H7 (cell line): Measurements from ENCODE around the gene PINK1. TPM values are rescaled to one million over a fixed set of nuclear protein-coding genes. Genes with fewer than 3 reads are reported as not detected.

Source experiments
- DNase-seq: peaks from one replicate; pipeline ENCODE4 v3.0.0; 2012
- H3K27me3 ChIP-seq: 2 replicates; pipeline ENCODE4 v1.6.0; 2011; ENCODE audit warnings: mild to moderate bottlenecking, low read length; ENCODE audit not compliant: control insufficient read depth, insufficient read depth
- H3K36me3 ChIP-seq: replicated peaks from 2 replicates; pipeline ENCODE4 v1.5.1; 2011; ENCODE audit warnings: low read length; ENCODE audit not compliant: control insufficient read depth, insufficient read depth
- H3K4me3 ChIP-seq: 2 replicates; pipeline ENCODE4 v1.5.1; 2011; ENCODE audit warnings: low read depth, mild to moderate bottlenecking, control low read depth, low read length, moderate library complexity; ENCODE audit not compliant: insufficient read depth
- total RNA-seq: library from RNA; depleted of rRNA; stranded (reverse); fragments of >200 nt; shearing (Covaris generic); gene quantifications from 2 replicates; pipeline ENCODE4 v1.2.3, GENCODE V29; 2014; rRNA removed

Gene PINK1
- total RNA-seq, 1 experiment from 2014 or later: 161 TPM

DNA sequence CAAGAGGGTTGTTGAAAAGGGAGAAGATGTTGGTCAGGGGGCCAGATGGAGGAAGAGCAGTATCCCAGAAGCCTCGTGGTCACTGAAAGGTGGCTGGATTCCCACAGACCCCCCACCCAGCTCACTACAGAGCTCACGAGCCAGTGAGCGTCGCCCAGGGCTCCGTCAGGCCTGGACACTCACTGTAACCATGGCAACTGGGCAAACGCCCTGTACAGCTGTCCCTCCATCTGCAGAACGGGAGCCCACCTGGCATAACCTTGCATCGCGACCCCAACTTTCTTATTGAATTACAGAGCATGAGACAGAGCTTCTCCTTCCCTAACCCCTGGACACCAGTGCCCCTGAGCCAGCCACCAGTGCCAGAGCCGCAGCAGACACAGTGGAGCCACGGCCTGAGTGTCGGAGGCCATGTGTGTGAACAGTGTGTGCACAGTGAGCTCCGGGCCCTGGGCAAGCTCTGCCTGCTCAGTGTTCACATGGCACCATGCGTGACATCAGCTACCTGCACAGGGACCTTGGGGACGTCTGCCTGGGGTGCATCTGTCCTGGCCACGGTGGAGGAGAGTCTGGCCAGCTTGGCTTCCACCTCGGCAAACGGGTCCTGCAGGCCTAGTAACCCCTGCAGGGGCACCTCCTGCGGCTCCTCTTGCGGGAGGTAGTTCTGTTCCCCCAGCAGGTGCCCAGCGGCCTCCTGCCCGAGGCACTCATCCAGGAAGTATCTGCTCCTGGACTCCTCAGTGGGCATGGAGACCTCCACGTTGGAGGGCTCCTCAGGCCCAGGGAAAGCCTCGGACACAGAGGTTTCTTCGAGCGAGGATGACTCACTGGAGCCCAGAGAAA, 53.8 kb downstream of the PINK1 start:
- DNase-seq: peak; percentile 28
- no peak overlapping the region for H3K4me3 ChIP-seq
- H3K36me3 ChIP-seq: peaks cover 2% of the 10 kb centered on the region
- H3K27me3 ChIP-seq: no peaks in the 10 kb centered on the region

DNA sequence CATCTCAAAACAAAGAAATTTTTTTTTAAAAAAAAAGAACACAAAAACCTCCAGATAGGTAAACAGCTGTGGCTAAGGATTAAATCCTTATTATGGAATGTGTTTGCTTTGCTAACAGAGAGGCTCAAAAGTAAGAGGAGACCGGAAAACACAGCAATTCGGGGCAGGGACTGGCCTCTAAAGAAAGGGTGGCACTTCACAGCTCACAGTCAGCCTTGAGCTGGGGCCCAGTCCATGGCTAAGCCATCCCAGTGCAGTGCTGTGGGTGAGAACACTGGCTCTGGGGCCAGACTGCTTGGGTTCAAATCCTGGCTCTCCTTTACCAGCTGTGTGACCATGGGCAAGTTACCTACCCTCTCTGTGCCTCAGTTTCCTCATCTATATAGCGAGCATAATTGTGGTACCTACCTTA, 56.4 kb downstream of the PINK1 start:
- H3K4me3 ChIP-seq: no peak overlapping the region
- peaks cover 2% of the 10 kb centered on the region for H3K36me3 ChIP-seq
- H3K27me3 ChIP-seq: no peaks in the 10 kb centered on the region; the same call in 1 of the 2 replicates
- no peak for DNase-seq

- Histone ChIP-seq H3K4me3 (no peak overlapping the region), H3K36me3 (peaks cover 2% of the 10 kb centered on the region), H3K27me3 (no peaks in the 10 kb centered on the region; the same call in 1 of the 2 replicates)
- DNase-seq: peak; percentile 13
These were observed 58.6 kb downstream of the PINK1 start for GRCh38 chr1:20691872-20692271.

DNA sequence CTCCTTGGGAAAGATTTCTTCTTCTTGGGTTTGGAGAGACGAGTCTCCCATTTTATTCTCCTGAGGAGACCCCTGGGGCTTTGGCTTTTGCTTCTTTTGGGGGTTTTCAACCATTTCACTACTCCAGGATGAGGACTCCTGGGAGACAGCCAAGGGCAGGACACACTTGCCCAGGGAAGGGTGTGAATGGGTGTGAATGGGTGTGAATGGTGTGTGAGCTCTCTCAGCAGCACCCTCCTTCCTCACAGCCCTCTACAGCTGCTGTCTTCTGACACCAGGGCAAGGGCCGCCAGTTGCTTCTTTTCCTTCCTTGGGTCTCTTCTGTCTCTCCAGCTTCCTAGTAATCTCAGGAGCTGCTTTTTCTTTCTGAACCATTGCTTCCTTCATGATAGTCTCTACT, 60.4 kb downstream of the PINK1 start:
- no peak for DNase-seq
- Histone ChIP-seq H3K27me3 (no peaks in the 10 kb centered on the region; the same call in 1 of the 2 replicates), H3K36me3 (peaks cover 2% of the 10 kb centered on the region), H3K4me3 (no peak overlapping the region)

- Histone ChIP-seq H3K4me3 (no peak overlapping the region), H3K27me3 (no peaks in the 10 kb centered on the region; the same call in 1 of the 2 replicates), H3K36me3 (no peaks in the 10 kb centered on the region; the same call in 1 of the 2 replicates)
- no peak for DNase-seq
These were observed 62.3 kb downstream of the PINK1 start for GRCh38 chr1:20695515-20695914.

DNA sequence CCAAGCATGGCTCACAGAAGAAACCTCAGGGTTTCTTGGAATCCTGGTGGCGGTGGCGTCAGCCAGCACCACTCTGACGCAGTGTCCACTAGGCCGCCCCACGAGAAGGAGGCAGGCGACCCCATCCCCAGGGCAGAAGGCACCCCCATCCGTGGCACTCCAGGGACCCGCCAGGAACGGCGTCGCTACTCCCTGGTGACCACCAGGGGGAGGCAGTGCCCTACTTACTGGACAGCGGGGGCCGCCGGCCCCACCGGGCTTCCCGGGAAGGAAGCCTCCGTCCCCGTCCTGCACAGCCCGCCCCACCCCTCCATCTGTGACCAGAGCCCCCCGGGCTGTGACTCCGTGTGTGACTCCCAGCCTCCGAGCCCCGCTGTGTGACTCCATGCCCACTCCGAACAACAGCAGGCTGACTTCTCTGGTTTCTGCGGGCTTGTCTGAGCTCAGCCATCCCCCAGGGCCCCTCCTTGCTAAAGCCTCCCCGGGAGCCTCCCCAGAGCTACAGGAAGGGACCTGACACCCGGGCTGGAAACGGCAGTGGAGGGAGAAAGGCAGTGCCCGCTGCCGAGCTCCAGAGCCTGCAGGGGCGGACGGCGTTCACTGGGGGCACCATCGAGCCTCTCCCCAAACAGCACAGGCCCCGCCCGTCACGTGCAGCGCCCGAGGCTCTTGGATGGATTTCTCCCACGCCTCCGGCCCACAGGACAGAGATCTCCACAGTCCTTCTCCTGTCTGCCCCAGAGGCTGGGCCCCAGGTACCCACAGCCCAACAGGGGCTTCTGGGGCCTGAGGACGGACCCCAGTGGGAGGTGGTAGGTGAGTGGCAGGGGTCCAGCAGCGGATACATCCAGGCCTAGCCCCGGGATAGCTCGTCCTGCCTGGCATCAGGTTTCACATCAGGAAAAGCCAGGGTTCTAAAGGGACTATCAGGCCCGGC, 63.4 kb downstream of the PINK1 start:
- DNase-seq: peak; percentile 97
- no peaks in the 10 kb centered on the region; the same call in 1 of the 2 replicates for H3K36me3 ChIP-seq
- H3K4me3 ChIP-seq: peak overlapping the region; percentile 62
- no peaks in the 10 kb centered on the region; the same call in 1 of the 2 replicates for H3K27me3 ChIP-seq

DNA sequence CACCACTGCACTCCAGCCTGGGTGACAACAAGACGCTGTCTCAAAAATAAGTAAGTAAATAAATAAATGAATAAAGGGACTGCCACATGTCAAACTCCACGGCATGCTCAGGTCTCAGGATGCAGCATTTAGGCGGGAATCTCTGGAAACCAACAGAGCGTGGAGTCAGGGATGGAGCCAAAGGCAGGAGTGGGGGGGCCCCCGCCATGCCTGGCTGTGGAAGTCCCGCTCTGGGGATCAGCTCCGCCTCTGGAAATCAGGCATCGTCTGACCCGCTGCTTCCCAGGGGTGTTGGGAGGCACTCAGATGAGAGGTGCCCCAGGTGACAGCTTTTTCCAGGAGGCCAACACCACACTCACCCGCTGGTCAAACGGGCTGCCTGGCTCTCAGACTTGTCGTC, 64.3 kb downstream of the PINK1 start:
- Histone ChIP-seq H3K27me3 (no peaks in the 10 kb centered on the region; the same call in 1 of the 2 replicates), H3K36me3 (no peaks in the 10 kb centered on the region; the same call in 1 of the 2 replicates), H3K4me3 (no peak overlapping the region)
- no peak for DNase-seq

GRCh38 chr1:20698195-20698910, 65.1 kb downstream of the PINK1 start:
- no peak for DNase-seq
- no peaks in the 10 kb centered on the region; the same call in 1 of the 2 replicates for H3K27me3 ChIP-seq
- H3K36me3 ChIP-seq: no peaks in the 10 kb centered on the region; the same call in 1 of the 2 replicates
- H3K4me3 ChIP-seq: no peak overlapping the region

DNA sequence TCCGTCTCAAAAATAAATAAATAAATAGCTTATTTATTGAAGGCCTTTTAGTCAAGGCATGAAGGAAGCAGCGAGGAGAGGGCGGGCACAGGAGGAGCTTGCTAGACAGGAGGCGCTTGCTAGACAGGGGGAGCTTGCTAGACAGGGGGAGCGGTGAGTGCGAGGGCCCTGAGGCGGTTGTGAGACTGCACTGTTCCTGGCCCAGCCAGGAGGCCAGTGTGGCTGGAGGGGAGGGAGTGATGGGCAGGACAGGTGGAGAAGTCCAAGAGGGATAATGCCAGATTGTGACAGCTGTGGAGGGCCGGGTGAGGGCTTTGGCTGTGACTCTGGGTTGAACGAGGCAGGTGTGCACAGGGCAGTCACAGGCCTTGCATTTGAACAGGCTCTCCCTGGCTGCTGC, 66.3 kb downstream of the PINK1 start:
- no peak for DNase-seq
- Histone ChIP-seq H3K4me3 (no peak overlapping the region), H3K36me3 (no peaks in the 10 kb centered on the region), H3K27me3 (no peaks in the 10 kb centered on the region; the same call in 1 of the 2 replicates)

DNA sequence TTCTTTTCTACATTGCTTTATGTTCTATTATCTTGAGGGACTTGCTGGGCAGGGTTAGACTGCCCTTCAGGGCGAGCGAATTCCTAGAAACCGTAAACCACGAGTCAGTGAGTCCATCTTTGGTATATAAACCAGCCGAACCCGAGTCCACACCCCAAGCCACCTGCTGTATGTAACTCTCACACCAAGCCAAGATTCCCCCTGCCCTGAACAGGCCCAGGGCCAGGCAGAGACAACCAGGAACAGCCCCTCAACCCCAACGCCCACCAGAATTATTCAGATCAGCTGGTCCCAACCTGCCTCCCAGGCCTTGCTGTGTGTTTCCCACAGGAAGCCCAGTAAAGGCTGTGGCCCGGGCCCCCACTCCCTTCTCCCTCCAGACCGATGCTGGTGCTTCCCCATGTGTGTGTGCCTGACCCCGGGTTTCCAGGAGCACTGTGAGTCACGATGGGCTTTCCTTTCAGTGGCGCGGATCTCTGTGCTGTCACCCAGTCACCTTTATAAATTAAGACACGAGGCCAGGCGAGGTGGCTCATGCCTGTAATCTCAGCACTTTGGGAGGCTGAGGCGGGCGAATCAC, 67.5 kb downstream of the PINK1 start:
- no peak for DNase-seq
- Histone ChIP-seq H3K27me3 (no peaks in the 10 kb centered on the region; the same call in 1 of the 2 replicates), H3K36me3 (no peaks in the 10 kb centered on the region), H3K4me3 (no peak overlapping the region)

Other genes starting within 250 kb of the PINK1 start
- gene CAMK2N1, start 147.2 kb upstream of the PINK1 start, total RNA-seq: 0.92 and 1.5 TPM in 2 replicates
- 30.8 and 32.6 TPM in 2 replicates for gene MUL1, start 125.3 kb upstream of the PINK1 start, total RNA-seq
- 4.1 and 6.1 TPM in 2 replicates for gene FAM43B, start 80.9 kb upstream of the PINK1 start, total RNA-seq
- 37.1 and 39.4 TPM in 2 replicates for gene CDA, start 44.4 kb upstream of the PINK1 start, total RNA-seq
- 554 and 563 TPM in 2 replicates for gene DDOST, start 27.9 kb downstream of the PINK1 start, total RNA-seq
- 3.5 and 10.1 TPM in 2 replicates for gene KIF17, start 84.5 kb downstream of the PINK1 start, total RNA-seq
- gene SH2D5, start 99.2 kb downstream of the PINK1 start, total RNA-seq: 8.3 and 9.0 TPM in 2 replicates
- gene HP1BP3, start 153.8 kb downstream of the PINK1 start, total RNA-seq: 119 and 137 TPM in 2 replicates